NCI-H2029 (cell line): Measurements from ENCODE around the gene DFFB.

Source experiments
- DNase-seq: peaks from one replicate; lab custom pipeline; 2025; lab: John Stamatoyannopoulos, UW

DFFB gene

GRCh38 chr1:3896396-3897000 is 39.2 kb downstream of the DFFB start:
- DNase-seq = no peak

DNA sequence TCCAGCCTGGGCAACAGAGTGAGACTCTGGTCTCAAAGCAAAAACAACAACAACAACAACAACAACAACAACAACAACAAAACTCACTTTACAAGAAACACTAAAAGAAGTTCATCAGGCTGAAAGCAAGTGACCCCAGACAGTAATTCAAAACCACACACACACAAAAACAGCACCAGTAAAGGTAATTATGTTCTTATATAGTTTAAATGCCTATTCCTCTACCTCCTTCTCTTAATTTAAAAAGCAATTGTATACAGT is 41.1 kb downstream of the DFFB start:
- DNase-seq = no peak

DNA sequence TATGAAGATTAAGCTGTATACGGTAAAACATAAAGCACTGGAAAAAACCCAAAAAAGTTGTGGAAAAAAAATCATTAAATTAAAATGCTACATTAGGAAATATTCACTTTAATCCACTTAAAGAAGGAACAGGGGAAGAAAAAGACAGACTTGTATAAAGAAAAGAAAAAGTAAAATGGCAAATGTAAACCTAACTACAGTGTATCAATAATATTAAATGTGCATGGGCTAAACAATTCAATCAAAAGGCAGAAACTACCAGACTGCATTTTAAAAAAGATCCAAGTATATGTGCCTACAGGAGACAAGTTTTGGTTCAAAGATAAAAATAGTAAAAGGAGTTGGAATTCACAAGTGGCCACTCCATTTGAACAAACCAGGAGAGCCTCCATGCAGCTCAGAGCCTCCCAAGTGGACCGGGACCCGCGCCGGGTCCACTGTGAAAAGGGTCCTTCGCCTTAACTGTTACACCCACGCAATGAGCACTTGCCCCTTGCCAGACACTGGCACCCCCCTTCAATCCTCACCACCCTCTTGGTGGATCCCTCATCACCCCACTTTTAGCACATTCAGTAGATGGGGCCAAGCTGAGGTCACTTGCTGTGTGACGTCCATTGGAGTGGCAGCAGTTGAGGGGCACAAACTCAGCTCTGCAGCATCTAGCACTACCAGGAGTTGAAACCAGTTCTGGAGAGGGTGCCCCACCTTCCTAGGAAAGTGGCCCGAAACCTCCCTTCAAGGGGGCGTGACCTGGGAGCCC is 41.9 kb downstream of the DFFB start:
- DNase-seq = no peak

- DNase-seq = no peak
Measured at GRCh38 chr1:3899754-3900149, 42.5 kb downstream of the DFFB start.

- no peak for DNase-seq
Measured at GRCh38 chr1:3900150-3900968, 43.1 kb downstream of the DFFB start, which contains the start of gene C1orf174. Gene C1orf174, minus strand, starts transcription at chr1:3900272. Its CDS starts 86 bp downstream, at chr1:3900186.

GRCh38 chr1:3900969-3901529 is 43.8 kb downstream of the DFFB start:
- DNase-seq = no peak

GRCh38 chr1:3902111-3902511 is 44.8 kb downstream of the DFFB start:
- DNase-seq = no peak

DNA sequence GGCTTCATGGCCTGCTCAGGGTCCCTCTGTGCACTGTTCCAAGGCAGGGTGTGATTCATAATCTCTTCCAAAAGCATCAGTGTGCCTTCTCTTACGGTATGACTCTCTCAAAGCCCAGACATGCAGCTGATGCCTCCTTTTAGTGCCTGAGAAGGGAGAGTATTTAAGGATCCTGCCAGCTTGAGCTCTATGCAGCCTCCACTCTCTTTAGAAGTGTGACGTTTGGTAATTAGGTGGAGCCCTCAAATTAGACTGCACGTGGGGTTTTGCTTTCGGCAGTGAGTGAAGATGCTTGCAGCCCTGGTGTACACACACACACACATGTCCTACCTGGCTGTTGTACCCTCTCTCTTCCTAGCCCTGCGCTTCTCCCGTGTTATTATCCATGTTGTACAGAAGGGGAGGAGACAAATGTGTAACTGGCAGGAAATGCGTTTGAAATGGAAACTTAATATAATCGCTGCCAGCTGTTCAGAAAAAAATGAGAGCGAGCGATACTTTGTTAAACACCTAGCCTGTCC is 45.4 kb downstream of the DFFB start:
- DNase-seq = no peak

DNA sequence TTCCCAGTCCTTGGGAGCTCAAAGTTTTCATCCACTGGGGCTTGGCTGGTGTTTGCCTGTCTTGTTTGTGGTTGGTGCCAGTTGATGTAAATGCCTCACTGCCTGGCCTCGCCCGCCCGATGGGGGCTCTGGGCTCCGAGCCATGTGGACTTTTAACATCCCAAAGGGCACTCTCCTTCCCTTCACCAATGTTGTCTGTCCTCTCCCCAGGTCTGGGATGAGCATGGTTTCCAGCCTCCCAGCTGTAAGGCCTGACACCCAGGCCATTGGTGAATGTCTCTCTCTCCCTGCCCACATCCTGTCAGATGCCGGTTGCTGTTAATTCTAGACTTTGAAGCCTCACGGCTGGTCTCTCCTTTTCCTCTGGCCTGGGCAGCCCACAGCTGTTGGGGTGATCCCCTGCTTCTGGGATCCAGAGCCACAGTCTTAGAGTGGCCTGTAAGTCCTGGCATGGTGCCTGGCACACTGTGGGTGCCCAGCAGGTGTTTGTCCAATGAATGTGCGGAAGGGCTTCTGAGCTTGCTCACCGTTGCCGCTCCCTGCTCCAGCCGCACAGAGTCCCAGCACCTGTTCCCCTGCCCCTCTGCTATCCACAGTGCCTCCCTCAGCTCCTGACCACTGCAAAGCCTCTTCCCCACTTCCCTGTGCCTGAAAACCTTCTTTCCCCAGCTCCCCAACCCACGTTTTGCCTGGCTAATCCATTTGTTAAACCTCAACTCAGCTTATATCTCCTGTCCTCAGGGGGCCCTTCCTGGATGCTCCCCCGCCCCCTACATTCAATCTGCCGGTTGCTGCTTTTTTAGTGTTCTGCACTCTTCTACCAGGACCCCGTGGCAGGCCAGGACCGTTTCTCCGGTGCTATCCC is 46.1 kb downstream of the DFFB start:
- no peak for DNase-seq

DNA sequence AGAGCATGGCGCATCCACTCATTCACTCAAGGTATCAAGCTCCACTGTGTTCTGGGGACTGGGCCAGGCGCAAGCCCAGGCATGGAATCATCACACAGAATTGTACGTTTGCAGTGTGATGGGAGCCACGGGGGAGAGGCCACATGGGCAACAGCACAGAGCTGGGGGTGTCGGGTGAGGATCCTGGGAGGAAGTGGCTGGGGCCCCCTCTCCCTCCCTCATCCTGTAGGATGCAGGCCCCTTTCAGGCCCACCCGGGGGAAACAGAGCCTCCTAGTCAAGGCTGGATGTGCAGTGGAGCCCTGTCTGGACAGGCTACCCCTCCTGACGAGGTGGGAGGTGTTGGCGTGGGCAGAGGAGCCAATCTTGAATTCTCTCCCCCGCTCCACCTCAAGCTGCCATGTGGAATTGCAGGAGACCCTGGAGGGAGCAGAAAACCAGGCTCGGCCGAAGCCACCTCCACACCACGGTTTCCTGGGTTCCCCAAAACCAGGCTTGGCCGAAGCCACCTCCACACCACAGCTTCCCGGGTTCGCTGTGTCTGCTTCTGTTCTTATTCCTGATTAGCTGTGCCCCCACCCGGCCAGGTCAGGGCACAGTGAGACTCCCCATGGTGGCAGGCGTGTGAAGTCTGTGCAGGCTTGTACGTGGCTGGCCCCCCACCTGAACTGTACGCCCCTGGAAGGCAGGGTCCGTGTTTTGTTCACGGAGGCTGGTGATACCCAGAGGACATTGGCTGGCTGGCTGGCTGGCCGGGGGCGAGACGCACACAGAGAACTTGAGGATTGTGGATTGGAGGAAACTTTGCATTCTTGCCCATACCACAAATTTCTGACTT is 46.9 kb downstream of the DFFB start:
- no peak for DNase-seq

DNA sequence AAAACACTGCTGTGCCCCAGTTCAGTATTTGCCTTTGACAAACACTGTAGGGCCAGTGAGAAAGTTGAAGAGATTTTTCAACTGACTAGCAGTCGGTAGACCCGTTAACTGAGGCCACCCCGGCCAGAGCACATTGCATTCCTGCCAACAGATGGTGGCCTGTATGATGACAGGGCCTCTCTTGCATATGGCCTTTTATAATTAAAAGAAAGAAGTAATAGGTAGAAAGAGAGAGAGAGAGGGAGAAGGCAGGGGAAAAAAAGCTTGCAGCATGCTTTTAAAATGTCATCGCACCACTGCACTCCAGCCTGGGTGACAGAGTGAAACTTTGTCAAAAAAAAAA is 47.5 kb downstream of the DFFB start:
- no peak for DNase-seq

- DNase-seq = no peak
Measured at GRCh38 chr1:3905266-3905952, 48.1 kb downstream of the DFFB start.

- no peak for DNase-seq
Measured at GRCh38 chr1:3905953-3906671, 48.8 kb downstream of the DFFB start.

DNA sequence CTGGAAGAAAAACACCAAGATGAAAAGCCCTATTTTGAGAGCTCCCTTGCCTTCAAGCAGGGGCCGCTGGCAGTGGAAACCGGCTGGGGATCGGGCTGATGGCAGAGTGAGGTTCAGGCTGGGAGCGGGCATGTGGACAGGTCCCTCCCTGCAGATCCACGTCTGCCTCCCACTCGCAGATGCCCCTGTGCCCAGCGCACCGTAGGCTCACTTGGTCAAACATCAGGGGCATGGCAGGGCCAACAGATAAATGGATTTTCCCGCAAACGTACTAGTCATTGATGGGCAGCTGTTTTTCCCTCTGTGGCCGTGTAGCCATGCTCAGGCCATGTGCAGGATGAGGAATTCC is 49.4 kb downstream of the DFFB start:
- DNase-seq = no peak

GRCh38 chr1:3907031-3907534 is 49.8 kb downstream of the DFFB start:
- no peak for DNase-seq

DNA sequence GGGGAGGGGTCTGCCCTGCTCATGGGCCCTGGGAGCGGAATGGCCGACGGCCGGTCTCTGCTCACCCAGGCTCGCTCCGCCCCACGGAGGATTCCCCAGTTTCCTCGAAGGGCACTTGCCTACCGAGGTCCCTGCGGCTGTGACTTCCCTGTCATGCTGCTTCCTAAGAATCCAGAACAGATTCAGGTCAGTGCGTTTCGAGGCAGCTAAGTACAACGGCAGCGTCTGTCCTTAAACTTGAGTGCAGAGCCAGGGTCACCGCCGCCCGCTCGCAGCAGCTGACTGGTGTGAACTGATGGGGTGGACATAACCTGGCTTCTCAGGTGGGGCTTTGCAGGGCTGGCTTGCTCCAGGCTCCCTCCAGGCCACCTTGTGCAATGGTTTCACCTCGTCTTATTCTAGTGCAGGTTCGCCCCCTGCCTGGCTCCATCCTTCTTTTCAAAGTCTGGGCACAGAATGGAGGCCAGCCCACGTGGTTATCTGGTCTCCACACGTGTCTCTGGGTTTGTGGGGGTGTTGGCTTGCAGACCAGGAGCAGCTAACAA is 50.4 kb downstream of the DFFB start:
- DNase-seq = no peak

GRCh38 chr1:3908886-3909517 is 51.7 kb downstream of the DFFB start:
- DNase-seq = no peak

GRCh38 chr1:3909615-3910014 is 52.3 kb downstream of the DFFB start:
- DNase-seq = no peak
